Fibroblast of pulmonary artery (primary cell): ENCODE data around the gene IFITM10.

Experiments
- DNase-seq: peaks from one replicate; pipeline ENCODE4 v3.0.0-alpha.2; 2010; ENCODE audit warnings: low read depth
- H3K4me3 ChIP-seq: replicated peaks from 2 replicates; pipeline ENCODE4 v1.5.1; 2011; ENCODE audit warnings: low read depth, mild to moderate bottlenecking, control low read depth, low read length, moderate library complexity
- CTCF ChIP-seq: IDR thresholded peaks from 2 replicates; pipeline ENCODE4 v1.5.1; 2011; ENCODE audit warnings: mild to moderate bottlenecking, control low read depth, low read length, inconsistent platforms; ENCODE audit errors: missing control alignments

IFITM10 gene

GRCh38 chr11:1752907-1753228 is 2.5 kb upstream of the IFITM10 start:
- no peak for DNase-seq
- TF ChIP-seq CTCF: no peak
- H3K4me3 ChIP-seq: no peak overlapping the region

GRCh38 chr11:1751999-1752906 is 1.9 kb upstream of the IFITM10 start:
- H3K4me3 ChIP-seq: no peak overlapping the region
- no peak for DNase-seq
- TF ChIP-seq CTCF: no peak

- TF ChIP-seq CTCF: no peak
- no peak for DNase-seq
- H3K4me3 ChIP-seq: no peak overlapping the region
These were observed 1.1 kb upstream of the IFITM10 start for GRCh38 chr11:1751531-1751921.

DNA sequence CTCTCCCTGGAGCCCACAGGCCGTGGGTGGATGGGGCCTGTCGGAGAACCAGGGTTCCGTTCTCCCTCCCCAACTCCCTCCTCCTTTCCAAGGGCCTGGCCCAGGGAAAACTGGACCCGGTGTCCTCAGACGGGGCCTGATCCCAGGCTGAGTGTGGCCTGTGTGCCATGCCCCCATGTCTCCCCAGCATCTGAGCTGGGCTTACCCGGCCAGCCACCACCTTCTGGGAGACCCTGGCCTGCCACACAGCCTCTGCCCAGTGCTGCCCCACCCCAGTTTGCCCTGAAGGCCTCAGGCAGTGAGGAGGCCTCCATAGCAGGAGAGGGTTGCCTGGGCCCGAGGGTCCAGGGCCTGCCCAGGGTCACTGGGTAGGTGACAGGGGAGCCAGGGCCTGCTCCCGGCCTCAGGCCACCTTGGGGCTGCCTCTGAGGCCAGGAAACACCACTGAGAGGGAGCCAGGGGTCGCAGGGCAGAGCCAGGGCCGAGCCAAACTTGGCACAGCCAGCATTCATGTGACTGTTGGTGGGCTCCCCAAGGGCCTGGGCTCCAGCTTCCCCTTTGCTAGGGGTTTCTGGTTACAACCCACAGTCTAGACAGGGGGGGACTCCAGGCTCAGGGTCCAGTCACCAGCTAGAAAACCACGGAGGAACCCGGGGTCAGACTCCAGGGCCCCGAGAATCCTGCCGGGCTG is 590 bp upstream of the IFITM10 start:
- H3K4me3 ChIP-seq: no peak overlapping the region
- no peak for TF ChIP-seq CTCF
- no peak for DNase-seq

DNA sequence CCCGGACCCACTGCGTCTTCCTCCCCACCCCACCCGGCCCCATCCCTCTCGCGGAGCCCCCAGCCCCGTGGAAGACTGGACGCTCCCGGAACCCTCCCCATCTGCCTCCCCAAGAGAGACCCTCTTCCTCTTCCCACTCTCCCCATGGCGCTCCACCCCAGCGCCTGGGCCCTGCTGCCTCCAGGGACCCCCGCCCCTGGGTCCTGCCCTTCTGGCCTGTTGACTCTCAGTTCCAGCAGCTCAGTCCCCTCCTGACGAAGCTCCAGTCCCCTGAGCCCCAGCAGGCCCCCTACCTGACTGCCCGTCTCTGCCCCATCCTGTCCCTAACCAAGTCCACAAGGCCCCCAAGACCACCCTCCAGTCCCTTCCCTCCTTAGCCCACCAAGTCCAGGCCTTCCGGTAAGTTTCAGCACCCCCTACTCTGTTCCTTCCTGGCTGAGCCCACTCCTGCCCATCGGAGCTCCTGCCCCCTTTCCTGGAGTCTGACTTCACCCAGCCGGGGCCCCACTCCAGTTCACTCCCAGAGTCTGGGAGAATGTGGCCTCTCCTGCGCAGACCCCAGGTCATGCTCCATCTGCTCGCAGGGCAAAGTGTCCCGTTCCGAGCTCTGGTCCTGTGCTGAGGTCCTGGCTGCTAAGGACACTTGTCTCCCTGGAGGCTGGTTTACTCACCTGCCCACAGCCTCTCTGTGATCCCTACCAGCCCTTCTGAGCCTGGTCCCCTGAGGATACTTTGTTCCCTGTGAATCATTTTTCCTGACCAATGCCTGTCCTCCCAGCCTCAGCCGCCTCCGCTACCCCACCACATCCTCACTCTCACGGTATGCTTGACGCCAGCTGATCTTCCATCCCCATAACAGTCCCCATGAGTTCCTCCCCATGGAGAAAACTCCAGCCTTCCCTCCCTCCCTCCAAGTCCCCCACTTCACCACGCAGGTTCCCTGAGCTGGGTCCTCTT is 722 bp downstream of the IFITM10 start:
- peak; percentile 73 for DNase-seq
- TF ChIP-seq CTCF: no peak
- no peak overlapping the region for H3K4me3 ChIP-seq

DNA sequence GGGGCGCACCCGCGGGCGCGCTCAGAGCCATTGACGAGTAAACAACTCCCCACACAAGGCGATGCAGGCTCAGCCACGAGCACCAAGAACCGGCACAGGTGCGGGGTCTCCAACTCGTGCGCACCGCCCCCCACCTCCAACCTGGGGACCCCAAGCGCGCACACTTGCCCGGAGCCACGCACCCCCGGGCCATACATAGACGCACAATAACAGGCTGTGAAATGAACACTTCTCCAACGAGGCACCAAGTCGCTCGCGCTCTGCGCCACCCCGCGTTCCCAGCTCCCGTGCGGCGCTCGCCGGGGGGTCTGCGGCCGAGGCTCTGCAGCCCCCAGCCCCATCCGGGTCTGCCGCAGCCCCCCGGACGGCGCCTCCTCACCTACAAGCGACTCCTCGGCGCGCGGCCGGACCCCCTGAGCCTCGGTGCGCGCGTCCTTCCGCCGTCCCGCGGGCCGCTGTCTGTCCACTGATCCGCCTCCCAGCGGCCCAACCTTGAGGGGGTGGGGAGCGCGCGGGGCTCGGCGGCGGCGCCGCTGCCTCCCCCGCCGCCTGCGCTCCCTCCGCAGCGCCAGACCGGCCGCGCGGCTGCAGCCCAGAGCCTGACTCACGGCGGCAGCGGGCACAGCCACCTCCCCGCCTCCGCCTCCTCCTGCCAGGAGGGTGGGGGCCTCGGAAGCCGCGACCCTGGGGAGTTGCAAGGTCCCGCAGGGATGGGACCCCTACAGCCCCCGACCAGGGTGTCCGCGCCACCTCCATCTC is 1.6 kb downstream of the IFITM10 start:
- H3K4me3 ChIP-seq: peak overlapping the region; percentile 22
- DNase-seq: no peak
- no peak for TF ChIP-seq CTCF
